ENCODE data around the gene ITPK1.

- TF ChIP-seq CTCF (IDR thresholded peaks at IDR 0.05; ENCODE audit: low read depth, low read length), result no peak
- no peak for TF ChIP-seq EZH2phosphoT487 (IDR thresholded peaks at IDR 0.05; ENCODE audit: low read depth)
Observed at GRCh38 chr14:93091666-93092065, 24.1 kb downstream of the ITPK1 start.
